ENCODE results near the gene TBK1. TPM values are rescaled to one million over a fixed set of nuclear protein-coding genes. Genes with fewer than 3 reads are reported as not detected.

The TBK1 gene
- polyA plus RNA-seq, 1 donor from 2014 or later, result 19.7 TPM

DNA sequence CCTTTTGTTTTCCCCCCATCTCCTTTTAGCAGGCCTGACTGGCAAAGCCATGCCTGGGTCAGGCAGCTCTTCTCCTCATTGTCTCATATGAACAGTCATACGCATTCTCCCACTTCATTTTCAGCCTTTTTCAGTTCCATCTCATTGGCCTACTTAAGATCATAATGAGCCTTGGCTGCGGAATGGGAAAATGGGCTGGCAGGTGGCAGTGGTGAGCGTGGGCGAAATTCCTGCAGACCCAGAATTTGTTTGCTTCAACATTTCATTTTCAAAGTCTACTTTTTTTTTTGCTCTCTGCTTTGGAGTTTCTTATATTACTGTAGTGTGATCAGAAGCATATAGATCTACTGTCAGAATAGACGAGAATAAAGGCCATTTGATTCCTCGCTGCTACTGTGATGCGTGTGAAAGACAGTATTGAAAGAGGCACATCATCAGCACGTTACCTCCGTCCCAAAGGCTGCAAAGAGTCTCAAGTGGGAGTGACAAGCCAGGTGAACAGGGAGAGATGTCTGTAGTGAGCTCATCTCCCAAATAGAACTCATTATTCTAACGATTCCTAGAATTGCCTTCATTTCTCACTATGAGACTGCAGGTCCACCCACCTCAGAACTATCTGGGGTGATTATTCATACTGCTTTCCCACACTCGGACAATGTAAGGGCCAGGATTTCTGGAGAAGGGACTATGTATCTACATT lies 73.7 kb downstream of the TBK1 start:
- Histone ChIP-seq H3K4me2 (ENCODE audit: low read length) (no peak overlapping the region), H3F3A (ENCODE audit: insufficient read depth, low read length, poor library complexity, severe bottlenecking) (no peaks in the 10 kb centered on the region), H3K9me3 (ENCODE audit: low read length) (no peaks in the 10 kb centered on the region), H3K9ac (ENCODE audit: low read length) (no peak overlapping the region), H3K9me2 (ENCODE audit: insufficient read depth, low read length) (no peaks in the 10 kb centered on the region), H3K4me3 (ENCODE audit: low read length) (no peak overlapping the region), H2AFZ (ENCODE audit: low read depth, low read length) (no peak overlapping the region), H4K20me1 (ENCODE audit: insufficient read depth) (no peaks in the 10 kb centered on the region), H3K27me3 (ENCODE audit: insufficient read depth, low read depth, low read length) (no peaks in the 10 kb centered on the region), H3K79me2 (replicated peaks; ENCODE audit: insufficient read depth, low read length) (no peaks in the 10 kb centered on the region), H3K36me3 (ENCODE audit: insufficient read depth, low read length) (no peaks in the 10 kb centered on the region), H3K27ac (ENCODE audit: low read length) (no peak overlapping the region)
- TF ChIP-seq TAF1 (IDR thresholded peaks at IDR 0.05; ENCODE audit: low read depth), result no peak
- no peak for TF ChIP-seq EP300 (conservative IDR thresholded peaks at IDR 0.05; ENCODE audit: poor library complexity, severe bottlenecking)
- TF ChIP-seq, protein P1, sequence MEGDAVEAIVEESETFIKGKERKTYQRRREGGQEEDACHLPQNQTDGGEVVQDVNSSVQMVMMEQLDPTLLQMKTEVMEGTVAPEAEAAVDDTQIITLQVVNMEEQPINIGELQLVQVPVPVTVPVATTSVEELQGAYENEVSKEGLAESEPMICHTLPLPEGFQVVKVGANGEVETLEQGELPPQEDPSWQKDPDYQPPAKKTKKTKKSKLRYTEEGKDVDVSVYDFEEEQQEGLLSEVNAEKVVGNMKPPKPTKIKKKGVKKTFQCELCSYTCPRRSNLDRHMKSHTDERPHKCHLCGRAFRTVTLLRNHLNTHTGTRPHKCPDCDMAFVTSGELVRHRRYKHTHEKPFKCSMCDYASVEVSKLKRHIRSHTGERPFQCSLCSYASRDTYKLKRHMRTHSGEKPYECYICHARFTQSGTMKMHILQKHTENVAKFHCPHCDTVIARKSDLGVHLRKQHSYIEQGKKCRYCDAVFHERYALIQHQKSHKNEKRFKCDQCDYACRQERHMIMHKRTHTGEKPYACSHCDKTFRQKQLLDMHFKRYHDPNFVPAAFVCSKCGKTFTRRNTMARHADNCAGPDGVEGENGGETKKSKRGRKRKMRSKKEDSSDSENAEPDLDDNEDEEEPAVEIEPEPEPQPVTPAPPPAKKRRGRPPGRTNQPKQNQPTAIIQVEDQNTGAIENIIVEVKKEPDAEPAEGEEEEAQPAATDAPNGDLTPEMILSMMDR (IDR thresholded peaks at IDR 0.05; ENCODE audit: poor library complexity, severe bottlenecking), result no peak
- no peak for TF ChIP-seq EZH2 (IDR thresholded peaks at IDR 0.05; ENCODE audit: borderline replicate concordance, insufficient read depth, low read length, poor library complexity, severe bottlenecking)
- no peak for TF ChIP-seq POLR2AphosphoS5 (IDR thresholded peaks at IDR 0.05)
- no peak for TF ChIP-seq SMC3 (conservative IDR thresholded peaks at IDR 0.05; ENCODE audit: poor library complexity)
- TF ChIP-seq MXI1 (conservative IDR thresholded peaks at IDR 0.05; ENCODE audit: poor library complexity, severe bottlenecking), result no peak
- no peak for TF ChIP-seq RAD21 (conservative IDR thresholded peaks at IDR 0.05)
- TF ChIP-seq, protein P2, sequence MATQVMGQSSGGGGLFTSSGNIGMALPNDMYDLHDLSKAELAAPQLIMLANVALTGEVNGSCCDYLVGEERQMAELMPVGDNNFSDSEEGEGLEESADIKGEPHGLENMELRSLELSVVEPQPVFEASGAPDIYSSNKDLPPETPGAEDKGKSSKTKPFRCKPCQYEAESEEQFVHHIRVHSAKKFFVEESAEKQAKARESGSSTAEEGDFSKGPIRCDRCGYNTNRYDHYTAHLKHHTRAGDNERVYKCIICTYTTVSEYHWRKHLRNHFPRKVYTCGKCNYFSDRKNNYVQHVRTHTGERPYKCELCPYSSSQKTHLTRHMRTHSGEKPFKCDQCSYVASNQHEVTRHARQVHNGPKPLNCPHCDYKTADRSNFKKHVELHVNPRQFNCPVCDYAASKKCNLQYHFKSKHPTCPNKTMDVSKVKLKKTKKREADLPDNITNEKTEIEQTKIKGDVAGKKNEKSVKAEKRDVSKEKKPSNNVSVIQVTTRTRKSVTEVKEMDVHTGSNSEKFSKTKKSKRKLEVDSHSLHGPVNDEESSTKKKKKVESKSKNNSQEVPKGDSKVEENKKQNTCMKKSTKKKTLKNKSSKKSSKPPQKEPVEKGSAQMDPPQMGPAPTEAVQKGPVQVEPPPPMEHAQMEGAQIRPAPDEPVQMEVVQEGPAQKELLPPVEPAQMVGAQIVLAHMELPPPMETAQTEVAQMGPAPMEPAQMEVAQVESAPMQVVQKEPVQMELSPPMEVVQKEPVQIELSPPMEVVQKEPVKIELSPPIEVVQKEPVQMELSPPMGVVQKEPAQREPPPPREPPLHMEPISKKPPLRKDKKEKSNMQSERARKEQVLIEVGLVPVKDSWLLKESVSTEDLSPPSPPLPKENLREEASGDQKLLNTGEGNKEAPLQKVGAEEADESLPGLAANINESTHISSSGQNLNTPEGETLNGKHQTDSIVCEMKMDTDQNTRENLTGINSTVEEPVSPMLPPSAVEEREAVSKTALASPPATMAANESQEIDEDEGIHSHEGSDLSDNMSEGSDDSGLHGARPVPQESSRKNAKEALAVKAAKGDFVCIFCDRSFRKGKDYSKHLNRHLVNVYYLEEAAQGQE (IDR thresholded peaks at IDR 0.05; ENCODE audit: borderline replicate concordance), result no peak

DNA sequence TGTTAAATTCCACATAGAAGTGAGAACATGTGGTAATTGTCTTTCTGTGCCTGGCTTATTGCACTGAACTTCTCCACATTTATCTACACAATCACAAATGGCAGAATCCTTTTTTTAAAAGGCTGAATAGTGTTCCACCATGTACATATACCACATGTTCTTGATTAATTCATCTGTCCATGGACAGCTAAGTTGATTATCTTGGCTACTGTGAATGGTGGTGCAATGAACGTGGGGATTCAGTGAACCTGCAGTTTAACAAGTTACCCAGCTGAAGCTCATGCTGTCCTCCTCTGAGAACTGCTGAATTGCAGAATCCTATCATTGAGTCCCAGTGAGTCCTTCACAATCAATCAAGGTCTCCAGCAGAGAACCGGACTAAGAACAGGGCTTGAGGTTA lies 74.9 kb downstream of the TBK1 start:
- Histone ChIP-seq H4K20me1 (ENCODE audit: insufficient read depth) (no peaks in the 10 kb centered on the region), H2AFZ (ENCODE audit: low read depth, low read length) (no peak overlapping the region), H3K4me2 (ENCODE audit: low read length) (no peak overlapping the region), H3K79me2 (replicated peaks; ENCODE audit: insufficient read depth, low read length) (no peaks in the 10 kb centered on the region), H3K9ac (ENCODE audit: low read length) (no peak overlapping the region), H3F3A (ENCODE audit: insufficient read depth, low read length, poor library complexity, severe bottlenecking) (no peaks in the 10 kb centered on the region), H3K27me3 (ENCODE audit: insufficient read depth, low read depth, low read length) (no peaks in the 10 kb centered on the region), H3K27ac (ENCODE audit: low read length) (no peak overlapping the region), H3K36me3 (ENCODE audit: insufficient read depth, low read length) (no peaks in the 10 kb centered on the region), H3K9me3 (ENCODE audit: low read length) (no peaks in the 10 kb centered on the region), H3K4me3 (ENCODE audit: low read length) (no peak overlapping the region), H3K9me2 (ENCODE audit: insufficient read depth, low read length) (no peaks in the 10 kb centered on the region)
- TF ChIP-seq POLR2AphosphoS5 (IDR thresholded peaks at IDR 0.05) (no peak), EP300 (conservative IDR thresholded peaks at IDR 0.05; ENCODE audit: poor library complexity, severe bottlenecking) (no peak), SMC3 (conservative IDR thresholded peaks at IDR 0.05; ENCODE audit: poor library complexity) (no peak), RAD21 (conservative IDR thresholded peaks at IDR 0.05) (no peak), MXI1 (conservative IDR thresholded peaks at IDR 0.05; ENCODE audit: poor library complexity, severe bottlenecking) (no peak), TAF1 (IDR thresholded peaks at IDR 0.05; ENCODE audit: low read depth) (no peak), EZH2 (IDR thresholded peaks at IDR 0.05; ENCODE audit: borderline replicate concordance, insufficient read depth, low read length, poor library complexity, severe bottlenecking) (no peak)
- TF ChIP-seq, protein P2 (IDR thresholded peaks at IDR 0.05; ENCODE audit: borderline replicate concordance), result no peak
- TF ChIP-seq, protein P1 (IDR thresholded peaks at IDR 0.05; ENCODE audit: poor library complexity, severe bottlenecking), result no peak
